K562 (cell line): ENCODE data around the gene CCDC144A. TPM values are rescaled to one million over a fixed set of nuclear protein-coding genes. Genes with fewer than 3 reads are reported as not detected.
A peak's percentile ranks its signal among the peaks of the same experiment; 100 is the strongest.
"Not testable (repeated sequence)": the region's sequence is repeated elsewhere in the genome, so short reads cannot be mapped to it uniquely, and the experiment has no call there.

Source experiments
- ATAC-seq: fragments of 200-7000 bp; cut with Tn5 transposase; 3 replicates; pipeline ENCODE4 v1.9.1; 2020; ENCODE audit warnings: moderate library complexity
- BruUV-seq: library from RNA; stranded (reverse); fragments of 400-500 nt; replicated peaks from 2 replicates; lab custom pipeline; 2021; lab: Mats Ljungman, UMichigan
- CTCF ChIA-PET: fragments of 300-600 bp; formaldehyde crosslinking; extraction: SDS; loops from one replicate; lab custom pipeline; 2021; ENCODE audit warnings: low intra/inter-chr PET ratio; lab: Yijun Ruan, JAX
- POLR2A ChIA-PET: fragments of 300-600, 350-650 bp; sonication (Branson Sonifier 250); formaldehyde crosslinking; extraction: SDS; loops from one replicate; lab custom pipeline; 2021; ENCODE audit warnings: antibody characterized with exemption, inconsistent platforms; lab: Yijun Ruan, JAX
- DNase-seq, 4 experiments: peaks; one replicate each; pipeline versions ENCODE4 v3.0.0 to v3.0.0-alpha.2; 2011 to 2018; ENCODE audit warnings: low spot score in 3 of 4, mixed read lengths in 3 of 4; ENCODE audit errors: extremely low read depth in 1 of 4
- FAIRE-seq: peaks from 2 replicates; lab custom pipeline; 2011; peaks lifted over from hg19 to GRCh38; lab: Jason Lieb, UNC
- H2AFZ ChIP-seq: 2 replicates; pipeline ENCODE4 v1.6.0; 2011; ENCODE audit warnings: low read depth, low read length, control low read depth, inconsistent platforms
- H3K27ac ChIP-seq: fragments of 200-600 bp; 3 replicates; pipeline ENCODE4 v1.8.0; 2011; ENCODE audit warnings: low read depth, mild to moderate bottlenecking, control low read depth, inconsistent platforms, low read length, moderate library complexity, mixed read lengths; ENCODE audit errors: extremely low read depth
- H3K27me3 ChIP-seq, 2 experiments: fragments of 300-600 bp in 1 of 2; 2 replicates in 1 of 2; 3 replicates in 1 of 2; pipeline versions ENCODE4 v1.6.0 to v1.8.0; 2011; ENCODE audit warnings: inconsistent platforms in 2 of 2, low read length in 2 of 2, mild to moderate bottlenecking in 1 of 2, mixed read lengths in 1 of 2, moderate library complexity in 1 of 2; ENCODE audit not compliant: control insufficient read depth in 2 of 2, insufficient read depth in 2 of 2
- H3K36me3 ChIP-seq: fragments of 300-600 bp; 3 replicates; pipeline ENCODE4 v1.8.0; 2011; ENCODE audit warnings: mild to moderate bottlenecking, low read length, inconsistent platforms; ENCODE audit not compliant: control insufficient read depth, insufficient read depth
- H3K4me1 ChIP-seq, 2 experiments: fragments of 200-600 bp in 1 of 2; replicated peaks in 1 of 2; 2 replicates in 1 of 2; 3 replicates in 1 of 2; pipeline versions ENCODE4 v1.5.1 to v1.8.0; 2011; ENCODE audit warnings: inconsistent platforms in 2 of 2, low read length in 2 of 2, mild to moderate bottlenecking in 1 of 2, mixed read lengths in 1 of 2, moderate library complexity in 1 of 2; ENCODE audit not compliant: control insufficient read depth in 2 of 2, insufficient read depth in 2 of 2
- H3K4me2 ChIP-seq: 2 replicates; pipeline ENCODE4 v1.6.1; 2011; ENCODE audit warnings: low read length, control low read depth, inconsistent platforms, mixed read lengths; ENCODE audit not compliant: insufficient read depth
- H3K4me3 ChIP-seq: fragments of 200-600 bp; sonication (generic), shearing (Covaris generic); 2 replicates; pipeline ENCODE4 v1.5.1; 2016; ENCODE audit warnings: control low read depth, inconsistent platforms
- H3K79me2 ChIP-seq: fragments of 200-600 bp; 3 replicates; pipeline ENCODE4 v1.8.0; 2011; ENCODE audit warnings: low read length, inconsistent platforms; ENCODE audit not compliant: control insufficient read depth, insufficient read depth
- H3K9ac ChIP-seq, 2 experiments: 2 replicates each; pipeline versions ENCODE4 v1.6.0 to v1.6.1; 2011; ENCODE audit warnings: low read depth in 2 of 2, low read length in 2 of 2, control low read depth in 1 of 2, inconsistent platforms in 1 of 2, mild to moderate bottlenecking in 1 of 2, mixed read lengths in 1 of 2; ENCODE audit not compliant: insufficient read depth in 1 of 2
- H3K9me1 ChIP-seq: one replicate; pipeline ENCODE4 v1.6.0; 2011; ENCODE audit warnings: inconsistent platforms, mild to moderate bottlenecking, low read length, moderate library complexity; ENCODE audit not compliant: control insufficient read depth, insufficient read depth
- H3K9me3 ChIP-seq: replicated peaks from 2 replicates; pipeline ENCODE4 v1.5.1; 2011; ENCODE audit warnings: low read depth, low read length, inconsistent platforms; ENCODE audit not compliant: control insufficient read depth, insufficient read depth
- H4K20me1 ChIP-seq: replicated peaks from 2 replicates; pipeline ENCODE4 v1.6.1; 2011; ENCODE audit warnings: low read length, inconsistent platforms, mixed read lengths; ENCODE audit not compliant: control insufficient read depth, insufficient read depth
- MAZ ChIP-seq, 2 experiments: fragments of 450-650 bp in 1 of 2; sonication (generic) in 1 of 2; formaldehyde crosslinking; IDR thresholded peaks in 1 of 2; conservative IDR thresholded peaks in 1 of 2; 2 replicates each; pipeline versions ENCODE4 v1.4.0 to v1.5.0; 2020; ENCODE audit warnings: mild to moderate bottlenecking in 1 of 2, missing genetic modification reagents in 1 of 2
- WGBS: fragments of 100-300 bp; shearing (Covaris generic); methylation state at CpG from one replicate; pipeline ENCODE4 v1.1.6; 2016; ENCODE audit warnings: low coverage, mixed read lengths; ENCODE audit not compliant: insufficient coverage; ENCODE audit errors: missing lambda C conversion rate; 5-methylcytosine and 5-hydroxymethylcytosine counted together
- in situ Hi-C: fragments of 300-500 bp; cut with MboI; formaldehyde crosslinking; loops from 4 replicates; pipeline ENCODE4 v1.15.0; 2018; ENCODE audit warnings: inconsistent platforms, mixed read lengths
- intact Hi-C: fragments of 100-400 bp; cut with micrococcal nuclease; formaldehyde crosslinking; loops from 2 replicates; pipeline ENCODE4 v1.14.2; 2022
- polyA plus RNA-seq, 8 experiments: library from polyadenylated mRNA; depleted of rRNA in 4 of 8; stranded (reverse) in 5 of 8; unstranded in 3 of 8; fragments of >200 nt; fragmentation: Nextera tagmentation in 2 of 8; fragmentation: Illumina TruSeq in 1 of 8; extraction: Ambion mirVana in 2 of 8; extraction: Trizol in 1 of 8; gene quantifications; 2 replicates each; pipeline versions ENCODE4 v1.2.1 to v1.2.3, GENCODE V29; 2011 to 2014; ENCODE audit warnings: inconsistent platforms in 1 of 8, missing spikeins in 1 of 8
- total RNA-seq, 7 experiments: library from RNA; depleted of rRNA in 6 of 7; stranded (reverse); fragments of >200 nt in 6 of 7; fragmentation: Illumina TruSeq in 2 of 7; extraction: Trizol in 2 of 7; gene quantifications; 2 replicates each; pipeline versions ENCODE4 v1.2.1 to v1.2.3, GENCODE V29; 2011 to 2021; ENCODE audit warnings: low replicate concordance in 1 of 7

CCDC144A gene
- total and polyA plus RNA-seq, 9 of the 15 experiments (the other 6 are each of a cell fraction or from before 2014, with no cell fraction given), result 0.03 to 0.76 (median 0.36) TPM

DNA sequence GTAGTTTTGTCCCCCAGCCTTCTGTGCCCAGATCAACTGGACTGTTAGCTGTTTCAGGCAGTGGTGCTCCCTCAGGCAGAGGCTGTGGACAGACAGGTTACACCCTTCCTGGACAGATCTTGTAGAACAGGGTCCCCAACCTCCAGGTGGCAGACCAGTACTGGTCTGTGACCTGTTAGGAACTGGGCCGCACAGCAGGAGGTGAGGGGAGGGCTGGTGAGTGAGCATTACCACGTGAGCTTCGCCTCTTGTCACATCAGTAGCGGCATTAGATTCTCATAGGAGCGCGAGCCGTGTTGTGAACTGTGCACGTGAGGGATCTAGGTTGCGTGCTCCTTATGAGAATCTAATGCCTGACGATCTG lies 61.9 kb downstream of the CCDC144A start:
- H3K4me3 ChIP-seq, H4K20me1 ChIP-seq, H3K9me3 ChIP-seq, intact Hi-C loops, FAIRE-seq, H3K27me3 ChIP-seq, H3K79me2 ChIP-seq, H2AFZ ChIP-seq, H3K4me1 ChIP-seq, H3K36me3 ChIP-seq, POLR2A ChIA-PET, H3K4me2 ChIP-seq, H3K9ac ChIP-seq, H3K27ac ChIP-seq, BruUV-seq, H3K9me1 ChIP-seq, CTCF ChIA-PET: not testable (repeated sequence)
- peak; percentile 91 for ATAC-seq
- 0% methylated on average over 2 of the region's 10 CpGs for WGBS
- DNase-seq, result peak in 1 of 4 experiments; percentile 1
- in situ Hi-C loops, result loop anchor here (25.0 kb wide), 1 partner anchor 1810 kb away; no protein-coding TSS in a partner anchor
- TF ChIP-seq MAZ (CRISPR knock-in tag; conservative IDR thresholded peaks at IDR 0.05 in 1 of 2, IDR thresholded peaks at IDR 0.05 in 1 of 2), result peak in 1 of 2 experiments; percentile 29; a peak in 1 of 4 replicates

DNA sequence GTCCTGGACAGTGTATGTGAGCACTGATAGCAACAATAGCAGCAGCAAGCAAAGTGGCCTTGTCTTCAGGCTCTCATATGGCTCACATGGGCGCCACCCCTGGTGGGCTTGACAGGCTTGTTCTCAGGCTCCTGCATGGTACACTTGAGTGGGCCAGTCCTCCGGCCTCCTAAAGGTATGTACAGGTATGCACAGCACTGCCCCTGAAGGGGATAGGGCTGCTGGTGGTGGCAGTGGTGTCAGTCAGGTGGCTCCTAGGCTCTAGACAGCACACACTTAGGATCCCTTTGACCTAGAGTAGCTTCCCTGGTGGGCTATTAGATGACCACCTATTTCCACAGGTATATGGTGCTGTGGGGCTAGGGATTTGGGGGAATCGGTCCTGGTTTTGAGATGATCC lies 67.5 kb downstream of the CCDC144A start:
- H3K4me1 ChIP-seq, ATAC-seq, H3K9me3 ChIP-seq, H3K79me2 ChIP-seq, H3K4me2 ChIP-seq, H3K9me1 ChIP-seq, BruUV-seq, FAIRE-seq, H3K4me3 ChIP-seq, H3K27ac ChIP-seq, CTCF ChIA-PET, H2AFZ ChIP-seq, H3K27me3 ChIP-seq, POLR2A ChIA-PET, H3K9ac ChIP-seq, H4K20me1 ChIP-seq, DNase-seq, H3K36me3 ChIP-seq, intact Hi-C loops: not testable (repeated sequence)
- WGBS, result 0% methylated on average over 1 of the region's 3 CpGs
- in situ Hi-C loops, result loop anchor here (25.0 kb wide), 1 partner anchor 1805 kb away; no protein-coding TSS in a partner anchor

DNA sequence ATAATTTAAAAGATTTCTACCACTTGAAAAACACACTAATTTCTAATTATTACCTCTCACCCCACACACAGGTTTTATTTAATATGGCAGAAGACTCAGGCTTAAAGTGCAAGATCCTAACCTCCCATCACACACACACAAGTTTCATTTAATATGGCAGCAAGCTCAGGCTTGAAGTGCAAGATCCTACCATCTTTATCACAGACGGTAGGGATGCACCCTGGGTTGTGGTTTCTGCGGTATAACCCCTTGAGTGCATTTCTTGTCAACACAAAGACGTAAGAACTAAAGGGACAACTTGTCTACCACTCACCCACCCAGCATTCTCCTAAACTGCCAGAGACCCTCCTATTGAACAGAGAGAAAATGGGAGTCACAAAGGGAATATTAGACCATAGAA lies 68.1 kb downstream of the CCDC144A start:
- H3K36me3 ChIP-seq, BruUV-seq, H3K4me2 ChIP-seq, H3K27ac ChIP-seq, H3K9me1 ChIP-seq, H4K20me1 ChIP-seq, intact Hi-C loops, H3K9ac ChIP-seq, H3K9me3 ChIP-seq, H2AFZ ChIP-seq, ATAC-seq, FAIRE-seq, H3K4me1 ChIP-seq, POLR2A ChIA-PET, H3K27me3 ChIP-seq, CTCF ChIA-PET, H3K79me2 ChIP-seq, H3K4me3 ChIP-seq: not testable (repeated sequence)
- DNase-seq, result peak in 1 of 4 experiments; percentile 1
- WGBS, result 0% methylated on average over 2 of the region's 3 CpGs
- in situ Hi-C loops, result loop anchor here (25.0 kb wide), 1 partner anchor 1804 kb away; no protein-coding TSS in a partner anchor
